HG03066 (cell line): ENCODE measurements around the gene VSTM2A.
"Not testable (repeated sequence)": the region's sequence is repeated elsewhere in the genome, so short reads cannot be mapped to it uniquely, and the experiment has no call there.

Experiments
- ATAC-seq: cut with Tn5 transposase; IDR thresholded peaks from one replicate; pipeline ENCODE4 v1.9.1; 2021; ENCODE audit warnings: low read depth; ENCODE audit not compliant: unreplicated experiment

Gene VSTM2A, protein sequence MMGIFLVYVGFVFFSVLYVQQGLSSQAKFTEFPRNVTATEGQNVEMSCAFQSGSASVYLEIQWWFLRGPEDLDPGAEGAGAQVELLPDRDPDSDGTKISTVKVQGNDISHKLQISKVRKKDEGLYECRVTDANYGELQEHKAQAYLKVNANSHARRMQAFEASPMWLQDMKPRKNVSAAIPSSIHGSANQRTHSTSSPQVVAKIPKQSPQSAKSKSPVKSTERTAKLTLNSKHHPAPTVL

DNA sequence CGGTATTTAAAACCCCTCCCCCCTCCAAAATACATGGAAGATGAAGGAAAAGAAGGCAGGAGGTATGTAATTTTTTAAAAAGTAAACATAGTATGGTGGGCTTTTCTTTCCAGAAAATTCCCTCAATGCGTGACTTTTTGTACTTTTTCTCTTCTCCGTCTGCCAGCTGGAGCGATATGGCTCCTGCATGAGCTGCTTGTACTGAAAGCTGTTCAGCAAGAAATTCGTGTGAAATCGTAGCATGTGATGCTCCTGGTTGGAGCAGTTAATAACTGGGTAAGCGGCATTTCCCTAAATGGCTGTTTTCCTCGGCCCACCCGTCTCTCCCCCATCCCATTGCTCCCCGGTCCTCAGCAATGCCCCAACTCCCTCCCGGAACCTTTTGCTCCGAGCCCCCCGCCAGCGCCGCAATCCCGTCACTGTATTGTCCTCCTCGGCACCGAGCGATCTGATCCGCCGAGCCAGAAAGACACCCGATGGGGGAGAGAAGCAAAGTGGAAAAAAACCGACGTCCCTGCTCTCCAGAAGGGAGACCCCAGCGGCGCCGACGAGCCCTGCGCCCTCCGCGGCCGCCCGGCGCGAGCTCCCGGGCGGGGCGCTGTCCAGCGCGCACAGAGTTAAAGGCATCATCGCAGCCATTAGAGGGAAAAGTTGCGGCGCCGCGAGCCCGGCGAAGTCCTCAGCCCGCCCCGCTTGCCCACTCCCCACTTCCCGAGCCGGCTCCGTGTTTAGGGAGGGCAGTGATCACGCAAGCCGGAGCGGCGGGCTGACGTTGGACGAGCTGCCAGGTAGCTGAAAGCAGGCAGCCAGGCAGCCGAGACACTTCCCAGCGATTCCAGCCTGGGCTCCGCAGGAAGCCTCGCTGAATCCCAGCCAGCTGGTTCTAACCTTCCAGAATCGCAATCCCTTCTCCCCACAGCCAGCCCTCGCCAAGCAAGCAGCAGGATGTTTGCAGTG, at the start of gene VSTM2A:
VSTM2A (plus strand) TSS at position 707 of the 957 bp plus-strand sequence. CDS start 356 bp downstream, outside the sequence.
- ATAC-seq = no peak

- ATAC-seq = not testable (repeated sequence)
These were observed 37.6 kb upstream of the VSTM2A start for GRCh38 chr7:54504531-54504930.

DNA sequence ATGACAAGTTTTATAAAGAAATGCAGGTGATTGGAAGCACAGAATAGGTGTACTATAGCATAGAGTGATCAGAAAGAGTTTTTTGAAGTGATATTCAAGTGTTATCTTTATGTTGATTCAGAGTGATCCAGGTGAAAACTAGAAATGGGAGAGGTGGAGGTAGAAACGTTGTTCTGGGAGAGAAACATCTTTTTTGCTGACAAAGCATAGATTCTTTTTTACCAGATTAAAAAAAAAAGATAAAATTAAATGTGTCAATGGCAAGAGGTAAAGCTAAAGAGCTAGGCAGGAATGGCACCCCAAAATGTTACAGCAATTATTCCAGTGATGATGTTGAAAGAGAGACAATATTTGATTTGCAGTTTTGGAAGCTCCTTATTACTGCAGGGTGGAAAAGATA, 12.6 kb upstream of the VSTM2A start:
- ATAC-seq = no peak

- ATAC-seq = no peak
These were observed 4.1 kb upstream of the VSTM2A start for GRCh38 chr7:54538122-54538521.

GRCh38 chr7:54543051-54543488, 895 bp downstream of the VSTM2A start:
- ATAC-seq = no peak

DNA sequence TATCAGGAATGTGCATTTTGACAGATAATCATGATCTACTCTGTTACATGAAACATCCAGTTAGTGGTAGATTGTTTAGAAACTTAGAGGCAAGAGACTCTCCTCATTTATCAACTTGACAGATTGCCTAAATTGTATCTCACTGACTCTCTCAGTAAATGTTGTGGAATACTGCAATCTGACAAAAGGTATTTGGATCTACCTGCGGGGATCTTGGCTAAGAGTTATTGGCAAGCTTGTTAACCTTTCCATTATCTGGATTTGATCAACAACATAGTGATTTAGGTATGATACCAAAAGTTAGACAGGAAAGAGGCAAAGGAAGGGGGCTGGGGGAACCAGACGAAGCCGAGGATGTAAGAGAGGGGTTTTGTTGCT, 2.0 kb downstream of the VSTM2A start:
- ATAC-seq = no peak

DNA sequence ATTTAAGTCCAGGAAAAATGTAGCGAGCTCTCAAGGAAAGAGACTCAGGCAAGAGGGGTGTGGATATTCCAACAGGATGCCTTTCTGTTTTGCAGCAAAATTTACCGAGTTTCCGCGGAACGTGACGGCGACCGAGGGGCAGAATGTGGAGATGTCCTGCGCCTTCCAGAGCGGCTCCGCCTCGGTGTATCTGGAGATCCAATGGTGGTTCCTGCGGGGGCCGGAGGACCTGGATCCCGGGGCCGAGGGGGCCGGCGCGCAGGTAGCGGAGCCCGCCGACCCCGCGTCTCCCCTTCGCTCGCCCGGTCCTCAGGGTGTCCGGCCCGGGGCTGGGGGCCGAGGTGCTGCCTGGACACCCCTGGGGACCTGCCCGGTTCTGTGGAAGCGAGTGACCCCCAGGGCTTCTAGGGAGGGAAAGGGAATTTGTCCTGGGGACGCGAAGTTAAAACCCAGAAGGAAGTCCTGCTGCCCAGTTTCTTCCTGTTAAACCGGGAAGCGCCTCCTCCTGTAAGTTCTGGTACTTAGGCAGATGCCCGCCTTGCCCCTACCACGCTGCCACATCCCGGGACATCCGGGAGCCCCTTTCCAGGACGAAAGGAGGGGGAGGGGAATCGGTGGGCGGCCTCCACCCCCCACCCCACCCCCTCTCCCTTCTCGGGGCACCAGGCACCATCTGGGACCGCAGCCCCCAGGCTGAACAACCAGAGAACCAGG, 2.5 kb downstream of the VSTM2A start:
- no peak for ATAC-seq

GRCh38 chr7:54545241-54545563, 3.0 kb downstream of the VSTM2A start:
- ATAC-seq = no peak

DNA sequence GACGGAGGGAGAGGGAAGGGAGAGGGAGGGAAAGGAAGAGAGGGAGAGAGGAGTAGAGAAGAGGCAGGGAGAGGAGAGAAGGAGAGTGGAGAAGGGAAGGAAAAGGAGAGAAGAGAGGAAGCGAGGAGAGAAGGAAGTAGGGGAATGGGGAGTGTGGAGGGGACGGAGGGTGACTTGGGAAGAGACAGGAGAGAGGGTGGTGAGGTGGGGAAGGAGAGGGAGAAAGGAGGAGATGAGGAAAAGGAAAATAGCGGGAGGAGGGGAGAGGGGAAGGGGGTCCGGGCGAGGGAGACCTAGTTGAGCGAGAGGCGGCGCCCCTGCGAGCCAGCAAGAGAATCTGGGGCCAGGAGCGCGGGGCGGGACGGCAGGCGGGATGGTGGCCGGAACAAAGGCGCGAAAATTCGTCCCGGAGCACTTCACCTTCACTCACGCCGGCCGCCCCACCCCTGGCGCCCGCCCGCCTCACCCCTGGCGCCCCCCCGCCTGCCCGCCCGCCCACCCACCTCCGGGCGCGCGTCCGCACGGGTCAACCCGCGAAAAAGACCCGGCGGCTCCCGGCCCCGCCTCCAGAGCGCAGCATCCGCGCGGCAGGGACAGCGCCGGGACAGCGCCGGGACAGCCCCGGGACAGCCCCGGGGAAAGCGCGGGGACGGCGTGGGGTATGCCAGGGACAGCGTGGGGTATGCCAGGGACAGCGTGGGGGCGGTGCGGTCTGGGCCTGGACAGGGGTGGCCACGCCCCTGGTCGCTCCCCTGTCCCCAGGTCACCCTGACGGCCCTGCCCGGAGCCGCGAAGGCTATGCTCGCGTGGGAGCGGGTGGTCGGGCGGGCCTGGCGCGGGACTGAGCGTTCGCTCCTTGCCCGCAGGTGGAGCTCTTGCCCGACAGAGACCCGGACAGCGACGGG, 4.2 kb downstream of the VSTM2A start:
- no peak for ATAC-seq

DNA sequence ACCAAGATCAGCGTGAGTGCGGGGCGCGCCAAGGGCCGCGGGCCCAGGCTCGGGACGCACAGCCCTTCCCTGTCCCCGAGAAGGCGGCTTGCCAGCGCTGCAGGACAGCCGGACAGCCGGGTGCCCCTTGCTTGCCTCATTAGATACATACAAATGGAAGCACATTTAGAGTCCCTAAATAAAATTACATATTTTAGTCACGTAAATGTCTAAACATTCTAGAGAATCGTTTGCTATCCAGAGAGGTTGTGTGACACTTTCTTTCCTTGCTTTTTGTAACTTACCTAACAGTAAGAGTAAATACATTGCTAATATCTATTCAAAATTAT, 4.8 kb downstream of the VSTM2A start:
- no peak for ATAC-seq

DNA sequence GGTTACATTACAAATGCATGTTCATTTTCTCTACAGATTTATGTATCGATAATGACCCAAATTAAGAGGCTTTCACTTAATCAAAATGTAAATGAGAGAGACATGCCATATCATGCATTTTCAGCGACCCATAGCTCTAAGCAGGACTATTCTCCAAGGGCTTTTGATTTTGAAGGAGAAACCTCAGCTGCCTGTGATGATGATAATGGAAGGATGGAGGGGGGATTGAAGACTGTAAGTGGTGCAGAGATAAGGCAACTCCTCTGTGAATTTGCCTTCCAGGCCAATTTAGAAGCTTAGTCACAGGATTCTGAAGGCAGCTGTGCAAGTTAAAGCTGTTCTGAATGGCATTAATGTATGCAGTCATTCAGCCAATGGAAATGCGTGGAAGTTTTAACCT, 8.3 kb downstream of the VSTM2A start:
- no peak for ATAC-seq

DNA sequence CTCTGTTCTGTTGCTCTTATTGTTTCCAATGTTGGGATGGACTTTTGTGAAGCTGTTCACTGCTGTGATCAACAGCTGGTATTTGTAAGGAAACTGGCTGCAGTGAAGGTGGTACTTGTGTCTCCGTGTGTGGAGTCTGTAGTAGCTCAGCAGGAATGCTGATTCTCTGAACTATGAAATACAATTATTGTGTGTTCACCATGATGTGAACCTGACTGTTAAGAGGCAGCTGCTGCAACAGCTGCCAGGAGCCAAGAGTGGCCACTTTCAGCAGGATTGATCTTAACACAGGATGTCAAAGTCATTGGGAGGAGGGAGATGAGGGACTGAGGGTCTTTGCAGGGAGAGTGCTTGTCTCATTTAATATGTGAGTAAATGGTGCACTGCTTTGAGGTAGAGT, 13.9 kb downstream of the VSTM2A start:
- ATAC-seq = no peak

- no peak for ATAC-seq
These were observed 17.2 kb downstream of the VSTM2A start for GRCh38 chr7:54559401-54559800.

DNA sequence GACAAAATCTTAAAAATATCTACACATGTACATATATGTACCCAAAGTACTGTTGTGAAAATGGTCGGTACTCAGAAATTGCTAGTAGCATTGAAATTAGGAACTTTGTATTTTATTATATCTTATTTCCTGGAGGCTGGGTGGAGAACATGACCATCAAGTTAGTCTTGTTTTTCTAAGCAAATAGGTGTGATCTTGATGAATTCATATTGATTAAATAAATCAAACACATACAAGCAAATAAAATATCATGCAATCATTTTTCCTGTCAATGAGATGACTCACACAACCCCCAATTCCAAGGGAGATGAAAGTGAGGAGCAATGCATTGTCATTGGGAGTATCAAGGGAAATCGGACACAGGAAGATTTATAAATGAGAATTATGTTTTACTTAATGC, 18.0 kb downstream of the VSTM2A start:
- ATAC-seq = no peak

DNA sequence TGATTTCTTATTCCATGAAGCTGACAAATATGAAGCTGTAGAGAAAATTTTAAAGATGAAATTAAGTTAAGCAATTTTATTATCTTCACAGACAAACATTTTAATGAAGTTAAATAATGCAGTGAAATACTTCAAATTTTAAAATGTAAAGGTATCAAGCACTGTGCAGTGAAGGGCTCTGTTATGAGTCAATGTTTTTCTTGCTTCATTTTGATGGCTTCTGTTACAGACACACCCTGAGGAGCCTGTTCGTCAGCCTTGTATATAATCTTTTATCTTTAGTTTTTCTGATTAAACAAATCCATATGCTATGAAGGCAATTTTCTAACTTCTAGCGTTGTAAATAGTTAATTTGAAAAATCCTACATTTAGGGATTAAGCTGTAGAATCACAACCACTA, 18.5 kb downstream of the VSTM2A start:
- no peak for ATAC-seq

DNA sequence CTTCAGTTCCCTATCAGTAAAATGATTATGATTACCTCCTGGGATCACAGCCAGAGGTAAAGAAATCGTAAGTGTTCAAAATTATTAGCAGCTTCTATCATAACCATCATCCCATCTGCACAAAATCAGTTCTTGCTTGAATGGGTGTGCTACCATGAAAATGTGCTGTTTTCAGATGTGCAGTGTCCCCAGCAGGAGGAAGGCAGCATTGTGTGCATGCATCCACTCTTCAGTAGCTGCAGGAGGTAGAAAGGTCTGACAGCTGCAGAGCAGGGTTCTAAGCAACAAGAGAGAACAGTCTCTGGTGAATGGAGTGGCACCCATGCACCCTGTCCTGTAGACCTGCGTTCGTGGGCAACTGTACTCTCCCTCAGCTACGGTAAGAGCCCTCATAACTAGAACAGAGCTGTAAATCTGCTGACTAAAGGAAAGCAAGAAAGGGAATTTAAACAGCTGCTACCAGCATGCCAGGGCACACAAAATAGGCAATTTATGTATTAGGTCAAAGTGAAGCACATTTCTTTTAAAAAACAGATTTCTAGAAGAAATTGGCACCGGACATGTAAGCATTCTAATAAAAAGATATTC, 21.2 kb downstream of the VSTM2A start:
- no peak for ATAC-seq

- no peak for ATAC-seq
These were observed 23.3 kb downstream of the VSTM2A start for GRCh38 chr7:54565432-54565831.

GRCh38 chr7:54581511-54581910, 39.3 kb downstream of the VSTM2A start:
- ATAC-seq = no peak

- no peak for ATAC-seq
These were observed 49.5 kb downstream of the VSTM2A start for GRCh38 chr7:54591404-54592386.
